Loucy (cell line): ENCODE measurements around the gene ASTN2.

Experiments used
- CTCF ChIP-seq: fragments of 200-600 bp; sonication (generic); conservative IDR thresholded peaks from 2 replicates; pipeline ENCODE4 v1.5.1; 2014; ENCODE audit warnings: mild to moderate bottlenecking, antibody characterized with exemption, low read length
- EZH2phosphoT487 ChIP-seq: fragments of 200-600 bp; IDR thresholded peaks from 2 replicates; pipeline ENCODE4 v1.6.1; 2018; ENCODE audit warnings: antibody characterized with exemption, mild to moderate bottlenecking, moderate library complexity, borderline replicate concordance

DNA sequence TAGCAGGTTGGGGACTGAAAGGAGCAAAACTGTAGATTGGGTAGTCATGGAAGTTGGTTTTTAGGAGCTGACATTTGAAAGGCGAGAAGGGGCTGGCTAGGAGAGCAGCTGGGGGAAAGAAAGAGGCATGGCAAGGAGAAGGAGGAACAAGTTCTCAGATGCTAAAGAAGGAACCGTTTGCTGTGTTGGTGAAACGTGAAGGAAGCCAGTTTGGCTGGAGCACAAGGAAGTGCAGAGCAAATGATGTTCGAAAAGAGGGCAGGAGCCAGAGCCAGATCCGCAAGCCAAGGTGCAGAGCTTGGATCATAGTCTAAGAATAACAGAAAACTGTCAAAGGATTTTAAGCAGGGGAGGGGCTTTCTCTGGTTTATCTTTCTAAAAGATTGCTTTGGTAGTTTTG lies 276.6 kb downstream of the ASTN2 start:
- TF ChIP-seq CTCF = no peak
- TF ChIP-seq EZH2phosphoT487 = no peak
